ENCODE results near the gene IFNAR2.
"Not testable (repeated sequence)": the region's sequence is repeated elsewhere in the genome, so short reads cannot be mapped to it uniquely, and the experiment has no call there.

IFNAR2 gene

DNA sequence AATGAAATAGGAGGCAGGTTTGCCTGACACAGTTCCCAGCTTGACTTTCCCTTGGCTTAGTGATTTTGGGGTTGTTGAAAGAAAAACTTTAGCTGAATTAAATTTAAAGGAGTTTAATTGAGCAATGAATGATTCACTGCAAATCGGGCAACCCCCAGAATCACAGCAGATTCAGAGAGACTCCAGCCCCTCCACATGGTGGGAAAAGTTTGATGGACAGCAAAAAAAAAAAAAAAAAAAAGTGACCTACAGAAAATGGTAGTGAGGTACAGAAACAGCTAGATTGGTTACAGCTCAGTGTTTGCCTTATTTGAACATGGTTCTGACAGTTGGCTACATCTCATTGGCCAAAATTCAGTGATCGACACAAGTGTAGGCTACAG is 12.6 kb upstream of the IFNAR2 start:
- DNase-seq = no peak

- no peak for DNase-seq
Observed at GRCh38 chr21:33219300-33219699, 10.4 kb upstream of the IFNAR2 start.

GRCh38 chr21:33219954-33220353 is 9.8 kb upstream of the IFNAR2 start:
- DNase-seq = no peak

DNA sequence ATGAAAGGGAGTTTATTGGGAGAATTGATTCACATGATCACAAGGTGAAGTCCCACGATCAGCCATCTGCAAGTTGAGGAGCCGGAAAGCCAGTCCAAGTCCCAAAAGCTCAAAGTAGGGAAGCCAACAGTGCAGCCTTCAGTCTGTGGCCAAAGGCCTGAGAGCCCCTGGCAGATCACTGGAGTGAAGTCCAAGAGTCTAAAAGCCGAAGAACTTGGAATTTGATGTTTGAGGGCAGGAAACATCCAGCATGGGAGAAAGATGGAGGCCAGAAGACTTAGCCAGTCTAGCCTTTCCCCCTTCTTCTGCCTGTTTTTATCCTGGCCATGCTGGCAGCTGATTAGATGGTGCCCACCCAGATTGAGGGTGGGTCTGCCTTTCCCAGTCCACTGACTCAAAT is 4.4 kb upstream of the IFNAR2 start:
- DNase-seq = not testable (repeated sequence)

GRCh38 chr21:33228455-33228854 is 1.3 kb upstream of the IFNAR2 start:
- no peak for DNase-seq

GRCh38 chr21:33229099-33229783 is 497 bp upstream of the IFNAR2 start:
- no peak for DNase-seq

- DNase-seq = peak in 11 of 14 donors; percentile 6 to 83 (median 48)
Observed at GRCh38 chr21:33230545-33231324, 997 bp downstream of the IFNAR2 start.

DNA sequence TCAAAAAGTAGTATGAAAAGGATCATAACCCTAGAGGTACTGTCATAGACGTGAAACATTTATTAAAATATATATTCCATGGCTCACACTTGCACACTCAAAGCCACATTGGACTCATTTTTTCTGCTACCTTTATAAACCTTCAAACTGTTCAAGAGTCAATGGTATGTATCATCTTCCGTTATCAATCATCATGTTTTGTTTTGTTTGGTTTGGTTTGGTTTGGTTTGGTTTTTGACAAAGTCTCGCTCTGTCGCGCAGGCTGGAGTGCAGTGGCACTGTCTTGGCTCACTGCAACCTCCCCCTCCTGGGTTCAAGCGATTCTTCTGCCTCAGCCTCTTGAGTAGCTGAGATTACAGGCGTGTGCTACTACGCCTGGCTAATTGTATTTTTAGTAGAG is 1.8 kb downstream of the IFNAR2 start:
- no peak for DNase-seq

- no peak for DNase-seq
Observed at GRCh38 chr21:33232291-33233034, 2.7 kb downstream of the IFNAR2 start.

GRCh38 chr21:33234635-33235520 is 5.1 kb downstream of the IFNAR2 start:
- DNase-seq = no peak

DNA sequence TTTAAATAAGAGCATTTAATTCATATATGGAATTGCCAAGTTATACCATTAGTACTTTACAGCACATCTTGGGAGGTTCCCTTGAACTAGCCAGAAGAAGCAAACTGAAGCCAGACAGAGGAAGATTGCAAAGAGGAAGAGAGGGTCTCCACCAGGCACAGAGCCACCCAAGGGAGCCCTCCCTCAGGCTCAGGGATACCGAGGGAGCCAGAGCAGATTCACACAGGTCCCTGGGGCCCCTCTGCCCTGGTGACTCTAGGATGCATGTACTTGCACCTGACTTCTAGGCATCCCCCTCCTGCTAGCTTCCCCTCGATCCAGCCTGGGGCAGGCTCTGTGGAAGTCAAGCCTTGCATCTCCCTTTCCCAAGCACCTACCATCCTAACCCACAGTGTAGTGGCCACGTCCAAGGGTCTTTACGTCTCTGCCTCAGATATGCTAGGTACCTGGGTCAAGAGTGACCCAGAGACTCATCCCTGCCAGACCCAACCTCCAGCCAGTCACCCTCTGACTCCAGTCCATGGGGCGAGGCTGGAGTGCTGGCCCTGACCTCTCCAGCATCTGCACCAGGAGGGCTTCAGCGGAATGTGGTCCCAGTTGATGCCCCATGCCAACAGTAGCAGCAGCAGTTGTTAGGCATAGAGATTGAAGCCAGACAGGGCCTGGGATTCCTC is 6.4 kb downstream of the IFNAR2 start:
- DNase-seq = no peak

DNA sequence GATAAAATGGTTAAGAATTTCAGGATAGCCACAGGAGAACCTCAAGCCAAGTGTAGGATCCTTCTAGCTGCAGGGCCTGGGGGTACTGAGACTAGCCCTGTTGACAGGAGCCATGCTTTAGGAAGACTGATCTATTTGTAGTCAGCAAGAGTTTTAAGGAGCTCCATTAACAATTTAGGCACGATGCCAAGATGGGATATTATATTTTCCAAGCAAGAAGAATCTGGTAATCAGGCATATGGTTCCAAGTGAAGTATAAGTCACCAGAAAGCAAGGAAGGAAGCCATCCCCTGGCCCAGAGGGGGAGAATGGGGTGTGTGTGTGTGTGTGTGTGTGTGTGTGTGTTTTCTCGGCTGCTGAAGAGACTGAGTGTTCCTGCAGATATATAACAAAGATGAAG is 7.0 kb downstream of the IFNAR2 start:
- DNase-seq = no peak

DNA sequence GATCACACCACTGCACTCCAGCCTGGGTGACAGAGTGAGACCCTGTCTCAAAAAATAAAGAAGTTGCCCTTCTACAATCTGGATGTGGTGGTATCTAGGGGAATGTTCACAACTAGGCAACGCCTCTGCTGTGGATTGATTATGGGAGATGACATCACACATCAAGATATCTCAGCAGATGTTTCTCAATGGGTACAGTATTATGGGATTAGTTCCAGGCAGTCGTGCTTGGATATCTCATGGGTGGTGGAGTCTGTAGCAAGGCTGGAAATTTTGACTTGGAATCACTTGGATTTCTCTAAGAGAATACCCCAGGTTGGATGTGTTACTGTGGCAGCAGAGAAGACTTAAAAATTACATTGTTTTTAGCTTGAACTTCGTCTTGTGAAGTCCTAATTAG is 7.7 kb downstream of the IFNAR2 start:
- no peak for DNase-seq

- DNase-seq = no peak
Observed at GRCh38 chr21:33238146-33238545, 8.4 kb downstream of the IFNAR2 start.

GRCh38 chr21:33238565-33239255 is 9.0 kb downstream of the IFNAR2 start:
- DNase-seq = no peak

DNA sequence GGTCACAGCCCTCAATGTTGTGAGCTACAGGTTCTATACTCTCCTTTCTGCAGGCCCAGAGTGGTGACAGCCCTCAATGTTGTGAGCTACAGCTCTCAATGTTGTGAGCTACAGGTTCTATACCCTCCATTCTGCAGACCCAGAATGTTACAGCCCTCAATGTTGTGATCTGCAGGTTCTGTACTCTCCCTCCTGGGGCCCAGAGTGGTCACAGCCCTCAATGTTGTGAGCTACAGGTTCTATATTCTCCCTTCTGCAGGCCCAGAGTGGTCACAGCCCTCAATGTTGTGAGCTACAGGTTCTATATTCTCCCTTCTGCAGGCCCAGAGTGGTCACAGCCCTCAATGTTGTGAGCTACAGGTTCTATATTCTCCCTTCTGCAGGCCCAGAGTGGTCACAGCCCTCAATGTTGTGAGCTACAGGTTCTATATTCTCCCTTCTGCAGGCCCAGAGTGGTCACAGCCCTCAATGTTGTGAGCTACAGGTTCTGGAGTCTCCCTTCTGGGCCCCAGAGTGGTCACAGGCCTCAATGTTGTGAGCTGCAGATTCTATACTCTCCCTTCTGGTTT is 9.9 kb downstream of the IFNAR2 start:
- not testable (repeated sequence) for DNase-seq

DNA sequence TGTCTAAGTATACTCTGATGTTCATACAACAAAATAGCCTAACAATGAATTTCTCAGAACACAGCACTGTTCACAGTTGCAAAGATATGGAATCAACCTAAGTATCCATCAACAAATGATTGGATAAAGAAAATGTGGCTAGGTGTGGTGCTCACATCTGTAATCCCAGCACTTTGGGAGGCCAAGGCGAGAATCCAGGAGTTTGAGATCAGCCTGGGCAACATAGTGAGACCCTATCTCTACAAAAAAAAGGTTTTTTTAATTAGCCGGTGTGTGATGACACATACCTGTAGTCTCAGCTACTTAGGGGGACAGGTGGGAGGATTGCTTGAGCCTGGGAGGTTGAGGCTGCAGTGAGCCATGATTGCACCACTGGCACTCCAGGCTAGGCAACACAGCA is 10.7 kb downstream of the IFNAR2 start:
- no peak for DNase-seq

- no peak for DNase-seq
Observed at GRCh38 chr21:33241846-33242245, 12.1 kb downstream of the IFNAR2 start.

GRCh38 chr21:33242846-33243245 is 13.1 kb downstream of the IFNAR2 start:
- DNase-seq = not testable (repeated sequence)

DNA sequence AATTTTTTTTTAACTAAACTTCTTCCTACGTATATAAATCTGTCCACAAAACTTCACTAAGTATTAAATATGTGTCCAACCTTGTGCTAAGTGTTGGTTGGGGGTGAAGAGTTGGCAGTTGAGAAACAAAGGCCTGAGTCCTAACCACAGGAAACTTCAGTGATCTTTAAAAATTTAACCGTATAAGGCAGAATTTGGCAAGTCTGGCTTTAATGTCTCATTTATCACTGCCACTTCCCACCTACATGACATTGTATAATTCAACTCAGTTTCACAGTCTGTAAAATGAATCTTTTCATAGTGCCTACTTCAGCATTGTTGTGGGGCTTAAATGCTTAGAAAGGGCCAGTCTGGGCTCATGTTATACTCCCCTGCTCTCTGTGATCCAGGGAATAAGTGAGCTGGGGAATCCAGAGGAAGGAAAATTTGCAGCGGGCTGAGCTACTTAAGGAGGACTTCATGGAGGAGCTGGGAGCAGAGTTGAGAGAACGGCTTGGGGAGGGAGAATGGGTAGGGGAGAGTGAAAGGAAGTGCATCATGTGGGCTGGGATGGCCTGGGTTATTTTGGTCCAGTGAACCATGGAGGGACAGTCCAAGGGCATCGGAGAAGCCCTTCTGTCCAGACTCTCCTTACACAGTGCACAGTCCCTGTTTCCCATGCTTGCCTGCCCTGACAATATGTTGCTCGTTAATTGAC is 14.5 kb downstream of the IFNAR2 start:
- no peak for DNase-seq
